ENCODE data around the gene P2RX1.

P2RX1 gene

DNA sequence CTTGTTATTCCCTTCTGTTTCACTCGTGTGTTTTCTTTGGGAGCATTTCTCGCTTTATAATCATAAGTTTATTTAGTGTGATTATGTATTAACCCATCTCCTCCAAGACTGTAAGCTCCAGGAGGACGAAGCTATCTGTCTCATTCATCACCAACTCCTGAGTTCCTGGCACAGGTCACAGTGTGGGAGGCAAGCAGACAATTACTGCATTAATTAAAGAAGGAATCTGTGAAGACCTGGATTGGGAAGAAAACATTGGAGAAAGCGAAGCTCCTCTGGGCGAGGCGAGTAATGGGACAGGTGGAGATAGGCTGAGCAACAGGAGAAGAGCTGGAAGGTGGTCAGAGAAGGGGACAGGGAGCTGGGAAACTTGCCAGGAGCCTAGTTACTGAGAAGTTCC is 15.6 kb downstream of the P2RX1 start:
- Histone ChIP-seq H3K36me3 (replicated peaks; ENCODE audit: insufficient read depth, low read length) (no peaks in the 10 kb centered on the region), H3F3A (ENCODE audit: insufficient read depth, low read length) (no peaks in the 10 kb centered on the region)

DNA sequence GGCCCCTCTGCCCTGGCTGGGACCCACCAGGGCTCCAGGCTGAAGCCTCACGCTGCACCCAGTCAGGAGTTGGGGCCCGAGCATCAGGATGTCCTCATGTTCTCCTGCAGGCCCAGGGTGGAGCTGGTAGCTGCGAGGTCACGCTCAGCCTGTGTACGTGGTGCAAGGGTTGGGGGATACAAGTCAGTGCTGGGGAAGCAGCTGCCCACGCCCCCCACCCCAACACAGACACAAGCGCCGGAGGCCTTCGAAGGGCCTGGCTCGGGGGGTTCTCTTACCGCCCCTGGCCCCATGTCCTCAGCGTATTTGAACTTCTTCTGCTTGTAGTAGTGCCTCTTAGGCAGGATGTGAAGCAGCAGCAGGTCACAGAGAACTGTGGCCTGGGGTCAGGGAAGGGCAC is 18.5 kb downstream of the P2RX1 start:
- H3K9me3 ChIP-seq (replicated peaks; ENCODE audit: insufficient read depth, low read length), result no peaks in the 10 kb centered on the region
- no peak for TF ChIP-seq EZH2 (optimal IDR thresholded peaks at IDR 0.05; ENCODE audit: low read depth, low read length)
- no peak for TF ChIP-seq CTCF (IDR thresholded peaks at IDR 0.05; ENCODE audit: low read length)
- no peak for TF ChIP-seq EZH2phosphoT487 (IDR thresholded peaks at IDR 0.05; ENCODE audit: low read length)
- H2AFZ ChIP-seq (ENCODE audit: low read length), result no peak overlapping the region
- DNase-seq, result no peak
- H3K4me1 ChIP-seq (ENCODE audit: low read length), result peaks cover 7% of the 10 kb centered on the region
- no peak overlapping the region for H3K27ac ChIP-seq (ENCODE audit: low read length)
- no peaks in the 10 kb centered on the region for H3K79me2 ChIP-seq (ENCODE audit: low read length)
- H3F3A ChIP-seq (ENCODE audit: insufficient read depth, low read length), result no peaks in the 10 kb centered on the region
- H3K27me3 ChIP-seq (replicated peaks; ENCODE audit: insufficient read depth, low read length), result no peaks in the 10 kb centered on the region
- no peak overlapping the region for H3K4me3 ChIP-seq (ENCODE audit: low read length)
- no peak overlapping the region for H3K9ac ChIP-seq (ENCODE audit: low read length)
- no peak overlapping the region for H3K4me2 ChIP-seq (ENCODE audit: low read depth, low read length)
- no peaks in the 10 kb centered on the region for H3K36me3 ChIP-seq (replicated peaks; ENCODE audit: insufficient read depth, low read length)
- H4K20me1 ChIP-seq (ENCODE audit: insufficient read depth, low read length), result no peaks in the 10 kb centered on the region
- H3K9me2 ChIP-seq (replicated peaks; ENCODE audit: insufficient read depth, low read length), result no peaks in the 10 kb centered on the region

More for the DNA sequence above, 15.6 kb downstream of the P2RX1 start:
- H3K27ac ChIP-seq (ENCODE audit: low read length), result no peak overlapping the region
- no peaks in the 10 kb centered on the region for H3K9me3 ChIP-seq (replicated peaks; ENCODE audit: insufficient read depth, low read length)
- no peak overlapping the region for H3K9ac ChIP-seq (ENCODE audit: low read length)
- H4K20me1 ChIP-seq (ENCODE audit: insufficient read depth, low read length), result no peaks in the 10 kb centered on the region
- no peak overlapping the region for H3K4me3 ChIP-seq (ENCODE audit: low read length)
- no peaks in the 10 kb centered on the region for H3K79me2 ChIP-seq (ENCODE audit: low read length)
- TF ChIP-seq EZH2 (optimal IDR thresholded peaks at IDR 0.05; ENCODE audit: low read depth, low read length) (no peak), EZH2phosphoT487 (IDR thresholded peaks at IDR 0.05; ENCODE audit: low read length) (no peak), CTCF (IDR thresholded peaks at IDR 0.05; ENCODE audit: low read length) (no peak)
- H3K27me3 ChIP-seq (replicated peaks; ENCODE audit: insufficient read depth, low read length), result no peaks in the 10 kb centered on the region
- H3K4me1 ChIP-seq (ENCODE audit: low read length), result no peaks in the 10 kb centered on the region
- H3K9me2 ChIP-seq (replicated peaks; ENCODE audit: insufficient read depth, low read length), result no peaks in the 10 kb centered on the region
- no peak overlapping the region for H3K4me2 ChIP-seq (ENCODE audit: low read depth, low read length)
- H2AFZ ChIP-seq (ENCODE audit: low read length), result no peak overlapping the region
- no peak for DNase-seq

- Histone ChIP-seq H3K27me3 (replicated peaks; ENCODE audit: insufficient read depth, low read length) (no peaks in the 10 kb centered on the region), H3K27ac (ENCODE audit: low read length) (no peak overlapping the region), H3K4me2 (ENCODE audit: low read depth, low read length) (no peak overlapping the region), H3K9me2 (replicated peaks; ENCODE audit: insufficient read depth, low read length) (no peaks in the 10 kb centered on the region), H3K4me1 (ENCODE audit: low read length) (peaks cover 7% of the 10 kb centered on the region), H4K20me1 (ENCODE audit: insufficient read depth, low read length) (no peaks in the 10 kb centered on the region), H3K36me3 (replicated peaks; ENCODE audit: insufficient read depth, low read length) (no peaks in the 10 kb centered on the region), H3F3A (ENCODE audit: insufficient read depth, low read length) (no peaks in the 10 kb centered on the region), H3K4me3 (ENCODE audit: low read length) (no peak overlapping the region), H3K9me3 (replicated peaks; ENCODE audit: insufficient read depth, low read length) (no peaks in the 10 kb centered on the region), H2AFZ (ENCODE audit: low read length) (no peak overlapping the region), H3K9ac (ENCODE audit: low read length) (no peak overlapping the region), H3K79me2 (ENCODE audit: low read length) (no peaks in the 10 kb centered on the region)
- TF ChIP-seq EZH2phosphoT487 (IDR thresholded peaks at IDR 0.05; ENCODE audit: low read length) (no peak), EZH2 (optimal IDR thresholded peaks at IDR 0.05; ENCODE audit: low read depth, low read length) (no peak), CTCF (IDR thresholded peaks at IDR 0.05; ENCODE audit: low read length) (no peak)
- DNase-seq, result no peak
Observed at GRCh38 chr17:3896968-3897235, 19.4 kb downstream of the P2RX1 start.

All from MM.1S (cell line).